ENCODE results near the gene LCP2.

LCP2 gene

GRCh38 chr5:170273968-170274710 is 23.4 kb downstream of the LCP2 start:
- DNase-seq (ENCODE audit: low read depth in 2 of 2): peak; percentile 39 to 54

GRCh38 chr5:170270293-170271069 is 27.1 kb downstream of the LCP2 start:
- DNase-seq (ENCODE audit: low read depth in 2 of 2): no peak

GRCh38 chr5:170269579-170269978 is 28.0 kb downstream of the LCP2 start:
- DNase-seq (ENCODE audit: low read depth in 2 of 2): peak in 1 of 2 donors; percentile 55

GRCh38 chr5:170268884-170269283 is 28.7 kb downstream of the LCP2 start:
- DNase-seq (ENCODE audit: low read depth in 2 of 2): no peak

GRCh38 chr5:170268153-170268689 is 29.4 kb downstream of the LCP2 start:
- DNase-seq (ENCODE audit: low read depth in 2 of 2): no peak

DNA sequence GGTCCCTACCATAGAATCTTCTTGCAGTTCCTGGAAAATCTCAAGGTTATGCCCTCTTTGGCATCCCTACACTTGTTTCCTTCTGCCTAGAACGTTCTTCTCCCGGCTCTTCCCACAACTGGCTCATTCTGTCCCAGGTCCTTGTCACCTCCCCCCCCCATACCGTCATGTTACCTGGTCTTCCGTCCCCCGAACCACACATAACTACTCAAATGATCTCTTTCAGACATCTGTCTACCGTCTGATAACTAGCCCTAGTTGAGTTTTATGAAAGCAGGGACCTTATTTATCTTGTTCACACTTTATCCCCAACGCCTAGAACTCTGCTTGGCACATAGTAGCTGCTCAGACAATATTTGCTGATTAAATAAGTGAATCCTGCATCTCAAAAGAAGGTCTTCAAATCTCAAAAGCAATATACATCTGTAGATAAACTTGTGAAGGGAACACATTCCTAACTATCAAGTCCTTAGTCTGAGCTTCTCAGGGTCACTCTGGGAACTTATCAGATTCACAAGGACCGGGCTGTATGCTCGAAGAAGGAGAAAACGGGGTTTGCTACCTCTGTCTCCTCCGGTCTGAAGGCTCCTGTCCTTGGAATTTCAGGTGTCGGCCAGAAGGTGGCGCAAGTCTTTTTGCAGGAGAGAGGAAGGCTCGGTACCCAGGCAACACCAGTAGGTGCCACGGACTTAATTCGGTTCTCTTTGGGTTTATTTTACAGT is 30.0 kb downstream of the LCP2 start:
- DNase-seq (ENCODE audit: low read depth in 2 of 2): peak; percentile 73

- no peak for DNase-seq (ENCODE audit: low read depth in 2 of 2)
Measured at GRCh38 chr5:170266570-170267381, 30.8 kb downstream of the LCP2 start.

DNA sequence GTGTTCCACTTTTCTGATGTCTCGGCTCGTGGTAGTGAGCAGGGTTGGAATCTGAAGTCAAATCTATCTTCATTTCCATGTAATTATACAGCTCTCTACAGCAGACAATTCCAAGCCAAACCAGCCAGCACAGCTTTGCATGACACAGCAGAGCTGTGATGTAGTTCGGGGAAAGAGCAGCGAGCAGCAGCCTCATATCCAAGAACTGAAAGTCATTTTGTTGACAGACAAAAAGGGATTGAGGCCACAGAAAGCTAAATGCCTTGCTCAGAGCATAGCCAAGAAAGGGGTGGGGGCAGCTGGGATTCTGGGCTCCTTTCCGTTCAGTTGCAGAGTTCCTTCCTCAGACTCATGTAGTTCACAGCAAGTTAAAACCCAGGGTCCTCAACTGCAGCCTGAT is 32.1 kb downstream of the LCP2 start:
- DNase-seq (ENCODE audit: low read depth in 2 of 2): no peak

- DNase-seq (ENCODE audit: low read depth in 2 of 2): no peak
Measured at GRCh38 chr5:170263906-170264305, 33.7 kb downstream of the LCP2 start.

DNA sequence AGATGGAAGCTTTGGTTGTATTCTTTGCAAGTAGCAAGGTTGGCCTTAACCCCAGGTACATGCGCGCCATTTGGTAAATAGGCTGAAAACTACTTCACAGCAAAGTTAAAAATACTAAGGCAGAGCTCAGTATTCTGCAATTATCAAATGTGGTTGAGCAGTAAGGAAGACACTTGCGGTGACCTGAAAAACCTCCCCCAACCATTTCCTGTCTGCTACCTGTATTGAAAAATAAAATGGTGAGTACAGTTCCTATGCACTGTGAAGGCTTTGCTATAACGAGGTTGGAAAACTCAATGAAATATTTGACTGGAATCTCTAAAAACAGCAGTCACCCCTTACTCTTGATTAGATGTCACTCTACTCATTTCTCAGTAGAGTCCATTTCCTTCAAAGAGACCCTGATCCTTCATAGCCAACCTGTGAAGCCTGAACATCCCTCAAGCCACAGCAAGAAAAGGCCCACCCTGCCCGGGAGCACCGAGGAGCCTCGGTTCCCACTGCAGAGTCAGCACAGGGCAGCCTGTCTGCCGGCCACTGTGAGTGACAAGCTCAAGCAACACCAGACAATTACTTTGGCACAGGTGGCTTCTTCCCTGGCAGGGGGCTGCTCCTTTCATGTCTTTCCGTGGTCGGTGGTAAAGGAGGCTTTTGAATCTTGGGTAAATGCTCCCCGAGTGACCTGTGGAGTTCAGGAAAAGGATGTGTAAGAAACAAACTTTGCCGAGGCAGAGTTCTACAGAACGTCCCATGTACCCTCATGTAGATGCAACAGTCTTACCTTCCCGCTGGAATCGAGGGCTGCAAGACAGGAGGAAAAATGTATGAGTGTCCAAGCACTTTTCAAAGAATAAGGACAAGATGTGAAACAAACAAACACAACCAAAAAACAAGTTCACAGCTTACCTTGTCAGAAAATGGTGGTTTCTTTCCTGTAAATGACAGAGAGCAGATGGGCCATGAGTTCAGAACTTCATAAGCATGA is 35.2 kb downstream of the LCP2 start:
- no peak for DNase-seq (ENCODE audit: low read depth in 2 of 2)

DNA sequence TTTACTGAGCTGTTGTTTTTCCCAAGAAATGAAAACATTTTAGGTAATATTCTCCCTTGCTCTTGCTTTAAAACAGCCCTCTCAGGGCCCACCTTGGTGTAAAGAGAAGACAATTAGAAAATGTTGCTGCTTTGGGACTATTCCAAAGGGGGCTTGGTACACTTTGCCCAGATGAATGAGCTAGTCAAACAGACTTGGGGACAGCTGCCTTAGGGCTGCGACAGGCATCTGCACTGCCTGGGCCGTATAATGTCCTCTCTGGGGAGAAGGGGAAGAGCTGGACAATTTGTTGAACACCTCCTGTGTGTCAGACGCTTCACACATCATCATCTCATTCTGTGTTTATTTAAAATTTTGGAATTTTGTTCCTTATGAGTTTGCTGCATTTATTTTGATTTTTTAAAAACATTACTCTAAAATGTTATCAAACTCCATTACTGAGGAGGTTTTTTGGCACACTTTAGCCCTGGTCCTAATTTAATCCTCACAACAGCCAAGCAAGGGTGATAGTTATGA is 36.0 kb downstream of the LCP2 start:
- DNase-seq (ENCODE audit: low read depth in 2 of 2): no peak

GRCh38 chr5:170257370-170257769 is 40.2 kb downstream of the LCP2 start:
- no peak for DNase-seq (ENCODE audit: low read depth in 2 of 2)

GRCh38 chr5:170256571-170256970 is 41.0 kb downstream of the LCP2 start:
- DNase-seq (ENCODE audit: low read depth in 2 of 2): no peak

DNA sequence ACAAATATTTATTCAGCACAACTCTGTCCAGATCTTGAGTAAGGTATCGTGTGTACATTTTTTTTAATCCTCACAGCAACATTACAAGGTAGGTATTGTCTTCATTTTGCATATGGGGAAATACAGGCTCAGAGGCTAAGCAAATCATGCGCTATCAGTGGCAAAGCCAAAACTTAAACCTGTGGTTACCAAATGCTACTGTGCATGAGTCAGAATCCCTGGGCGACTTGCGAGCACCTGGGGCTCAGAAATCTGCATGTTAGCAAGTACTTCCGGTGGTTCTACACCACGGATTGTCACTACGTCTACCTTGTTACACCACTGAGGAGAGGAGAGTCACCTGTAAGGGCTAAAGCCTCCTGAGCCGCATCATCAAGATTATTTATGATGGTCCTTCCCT is 43.5 kb downstream of the LCP2 start:
- DNase-seq (ENCODE audit: low read depth in 2 of 2): no peak

DNA sequence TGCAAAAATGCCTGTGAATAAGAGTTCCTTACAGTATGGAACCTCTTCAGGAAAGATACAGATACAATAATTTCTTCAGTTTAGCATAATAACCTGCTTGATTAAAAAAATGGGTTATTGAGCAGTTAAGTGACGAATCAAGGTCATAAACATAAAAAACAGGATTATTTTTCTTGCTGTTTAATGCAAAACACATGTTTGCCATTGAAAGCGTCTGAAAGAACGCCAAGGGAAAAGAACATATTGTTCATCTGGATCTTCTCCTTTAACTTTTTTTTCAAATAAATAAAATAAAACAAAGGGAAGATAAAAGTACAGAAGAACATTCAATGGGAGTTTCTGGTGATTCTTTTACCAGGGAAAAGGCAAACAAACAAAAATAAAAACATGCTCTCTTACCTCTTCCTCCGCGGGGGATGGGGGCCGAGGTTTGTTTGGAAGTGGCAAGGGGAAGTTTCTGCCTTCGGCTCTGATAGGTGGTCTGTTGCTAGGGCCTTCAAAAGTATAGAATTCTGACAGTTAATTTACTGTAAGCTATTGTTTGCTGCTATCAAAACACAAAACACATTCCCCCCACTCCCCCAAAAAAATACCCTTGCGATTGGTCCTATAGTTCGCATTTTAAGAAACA is 44.7 kb downstream of the LCP2 start:
- DNase-seq (ENCODE audit: low read depth in 2 of 2): no peak

GRCh38 chr5:170252109-170252508 is 45.5 kb downstream of the LCP2 start:
- no peak for DNase-seq (ENCODE audit: low read depth in 2 of 2)

GRCh38 chr5:170251462-170251861 is 46.1 kb downstream of the LCP2 start:
- no peak for DNase-seq (ENCODE audit: low read depth in 2 of 2)

- DNase-seq (ENCODE audit: low read depth in 2 of 2): no peak
Measured at GRCh38 chr5:170250810-170251317, 46.7 kb downstream of the LCP2 start.

- no peak for DNase-seq (ENCODE audit: low read depth in 2 of 2)
Measured at GRCh38 chr5:170249355-170249754, 48.2 kb downstream of the LCP2 start.
